NCI-H2196 (cell line): ENCODE measurements around the gene ZNF705A.
A peak's percentile ranks its signal among the peaks of the same experiment; 100 is the strongest.
"Not testable (repeated sequence)": the region's sequence is repeated elsewhere in the genome, so short reads cannot be mapped to it uniquely, and the experiment has no call there.

Experiments used
- DNase-seq: peaks from one replicate; lab custom pipeline; 2025; ENCODE audit not compliant: unreplicated experiment; lab: John Stamatoyannopoulos, UW

The ZNF705A gene

GRCh38 chr12:8156845-8157244 is at the start of gene ZNF705A:
Gene ZNF705A, plus strand, starts transcription at chr12:8157015. Its CDS starts 15,611 bp downstream, at chr12:8172626.
- DNase-seq, result no peak

GRCh38 chr12:8108808-8109398 is 47.9 kb upstream of the ZNF705A start:
- DNase-seq, result peak; percentile 41

- DNase-seq, result not testable (repeated sequence)
Measured at GRCh38 chr12:8113117-8113516, 43.7 kb upstream of the ZNF705A start.

- DNase-seq, result no peak
Measured at GRCh38 chr12:8120072-8120713, 36.6 kb upstream of the ZNF705A start.

GRCh38 chr12:8123124-8123912 is 33.5 kb upstream of the ZNF705A start, which contains the start of gene CLEC4A:
Gene CLEC4A, plus strand, starts transcription at chr12:8123617. Its CDS starts 262 bp downstream, at chr12:8123879.
- no peak for DNase-seq

- no peak for DNase-seq
Measured at GRCh38 chr12:8127138-8127537, 29.7 kb upstream of the ZNF705A start.

DNA sequence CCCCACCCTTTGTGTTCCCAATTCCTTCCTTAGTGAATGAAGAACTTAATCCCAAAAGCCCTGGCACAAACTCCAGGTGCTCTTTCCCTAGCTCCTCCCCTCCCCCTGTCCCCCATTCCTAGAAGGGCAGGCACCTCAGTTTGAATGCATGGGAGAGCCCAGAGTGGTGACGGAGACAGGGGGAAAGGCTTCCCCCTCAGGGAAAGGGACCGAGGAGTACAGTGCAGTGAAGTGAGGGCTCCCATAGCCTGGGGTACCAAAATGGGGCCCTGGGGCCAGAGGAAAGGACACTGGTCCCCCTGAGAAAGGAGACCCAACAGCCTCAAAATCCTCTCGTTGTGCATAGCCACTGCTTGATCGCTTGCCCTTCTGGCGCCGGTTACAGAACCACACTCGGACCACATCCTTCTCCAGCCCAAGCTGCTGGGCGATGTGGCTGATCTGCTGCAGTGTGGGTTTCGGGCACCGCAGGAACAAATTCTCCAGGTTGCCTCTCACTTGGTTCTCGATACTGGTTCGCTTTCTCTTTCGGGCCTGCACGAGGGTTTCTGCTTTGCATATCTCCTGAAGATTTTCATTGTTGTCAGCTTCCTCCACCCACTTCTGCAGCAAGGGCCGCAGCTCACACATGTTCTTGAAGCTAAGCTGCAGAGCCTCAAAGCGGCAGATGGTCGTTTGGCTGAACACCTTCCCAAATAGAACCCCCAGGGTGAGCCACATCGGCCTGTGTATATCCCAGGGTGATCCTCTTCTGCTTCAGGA is 23.0 kb upstream of the ZNF705A start:
- not testable (repeated sequence) for DNase-seq

GRCh38 chr12:8134398-8134930 is 22.4 kb upstream of the ZNF705A start:
- DNase-seq, result not testable (repeated sequence)

DNA sequence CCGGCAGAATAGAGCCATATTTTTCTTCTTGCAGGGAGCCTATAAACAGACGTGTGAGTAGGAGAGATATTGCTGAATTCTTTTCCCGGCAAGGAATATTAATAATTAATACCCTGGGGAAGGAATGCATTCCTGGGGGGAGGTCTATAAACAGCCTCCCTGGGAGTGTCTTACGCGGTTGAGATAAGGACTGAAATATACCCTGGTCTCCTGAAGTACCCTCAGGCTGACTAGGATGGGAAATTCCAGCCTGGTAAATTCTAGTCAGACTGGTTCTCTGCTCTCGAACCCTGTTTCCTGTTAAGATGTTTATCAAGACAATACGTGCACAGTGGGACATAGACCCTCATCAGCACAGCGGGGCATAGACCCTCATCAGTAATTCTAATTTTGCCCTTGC is 15.2 kb upstream of the ZNF705A start:
- DNase-seq, result not testable (repeated sequence)

DNA sequence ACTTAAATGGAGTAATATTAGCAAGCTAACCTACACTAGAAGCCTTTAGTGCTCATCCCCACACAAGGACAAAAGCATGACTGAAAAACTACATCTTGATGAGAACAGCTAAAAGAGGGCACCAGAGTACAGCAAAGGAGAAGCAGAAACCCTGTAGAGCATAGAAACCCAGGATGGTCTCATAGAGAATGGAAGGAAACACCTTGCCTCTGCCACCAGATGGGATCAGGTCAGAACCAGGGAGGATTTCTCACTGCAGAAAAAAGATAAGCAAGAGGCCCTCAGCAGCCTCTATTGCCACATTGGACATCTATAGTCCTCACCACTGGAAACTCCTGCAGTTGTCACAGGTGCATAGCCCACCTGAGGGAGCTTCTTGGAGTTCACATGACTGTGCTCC is 13.6 kb upstream of the ZNF705A start:
- no peak for DNase-seq

DNA sequence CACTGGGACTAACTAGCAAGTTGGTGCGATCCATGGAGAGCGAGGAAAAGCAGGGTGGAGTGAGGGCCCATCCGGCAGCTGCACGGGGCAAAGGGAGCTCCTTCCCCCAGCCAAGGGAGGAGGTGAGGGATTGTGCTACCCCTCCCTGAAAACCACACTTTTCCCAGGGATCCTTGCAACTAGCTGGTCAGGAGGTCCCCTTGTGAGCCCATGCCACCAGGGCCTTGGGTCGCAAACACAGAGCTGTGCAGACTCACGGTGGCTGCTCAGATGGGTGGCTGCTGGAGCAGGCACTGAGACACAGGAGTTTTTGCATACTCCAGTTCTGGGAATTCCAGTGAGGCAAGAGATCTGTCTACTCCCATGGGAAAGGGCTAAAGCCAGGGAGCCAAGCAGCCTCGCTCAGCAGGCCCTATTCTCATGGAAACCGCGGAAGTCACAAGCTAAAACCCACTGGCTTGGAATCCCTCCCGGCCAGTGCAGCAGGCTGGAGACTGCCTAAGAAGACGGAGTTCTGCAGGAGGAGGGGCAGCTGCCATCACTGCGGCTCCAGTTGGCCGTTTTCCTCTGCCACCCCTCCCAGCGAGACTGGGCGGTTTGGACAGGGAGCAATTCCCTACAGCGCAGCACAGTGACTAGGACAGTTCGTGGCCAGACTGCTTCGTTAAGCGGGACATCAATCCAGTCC is 10.9 kb upstream of the ZNF705A start:
- no peak for DNase-seq

- DNase-seq, result no peak
Measured at GRCh38 chr12:8146442-8146771, 10.4 kb upstream of the ZNF705A start.

DNA sequence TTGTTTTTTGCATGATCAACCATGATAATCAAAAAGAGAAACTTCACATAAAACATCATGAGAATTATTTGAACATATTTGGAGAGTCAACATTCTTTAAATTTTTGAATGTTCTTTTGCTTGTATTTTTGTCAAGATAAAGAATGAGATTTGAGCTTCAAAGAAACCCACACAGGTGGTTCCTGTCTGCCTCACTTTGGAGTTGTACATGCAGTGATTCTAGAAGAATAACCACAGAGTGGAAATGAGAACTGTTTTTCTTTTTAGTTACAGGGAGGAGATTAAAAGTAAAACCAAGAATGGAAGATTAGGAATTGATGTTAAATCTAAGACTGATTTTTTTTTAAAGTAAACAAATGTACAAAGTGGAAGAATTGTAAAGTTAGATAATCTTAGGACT is 2.3 kb upstream of the ZNF705A start:
- no peak for DNase-seq

- no peak for DNase-seq
Measured at GRCh38 chr12:8156416-8156815, 399 bp upstream of the ZNF705A start.

DNA sequence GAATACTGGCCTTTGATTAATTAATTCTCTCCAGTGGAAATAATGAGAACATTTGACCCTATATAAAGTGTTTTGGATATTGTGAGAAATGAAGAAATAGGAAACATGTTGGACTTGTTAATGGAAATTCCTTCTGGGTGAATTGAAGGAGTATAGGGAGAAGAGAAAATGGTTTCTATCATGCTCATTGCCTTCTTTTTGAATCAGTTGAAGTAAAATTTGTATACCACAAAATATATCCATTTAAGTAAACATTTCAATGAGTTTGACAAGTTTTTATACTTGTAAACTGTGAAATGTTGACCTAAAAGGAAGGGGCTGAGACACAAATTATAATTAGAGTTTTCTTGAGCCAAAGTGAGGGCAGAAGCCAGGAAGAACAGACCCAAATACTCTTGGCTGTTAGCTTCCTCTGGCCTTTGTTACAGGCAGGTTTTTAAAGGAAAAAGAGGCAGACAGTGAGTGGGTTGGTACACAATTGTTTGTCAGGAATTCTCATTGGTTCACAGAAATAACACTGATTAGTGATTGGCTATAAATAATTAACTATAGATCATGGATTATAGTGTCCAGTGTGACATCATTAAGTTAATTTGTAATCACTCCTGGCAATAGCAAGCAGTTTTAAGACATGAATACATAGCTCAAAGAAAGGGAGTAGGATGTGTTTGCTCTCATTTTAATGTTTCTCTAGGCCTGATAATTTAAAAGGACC is 826 bp downstream of the ZNF705A start:
- DNase-seq, result no peak

DNA sequence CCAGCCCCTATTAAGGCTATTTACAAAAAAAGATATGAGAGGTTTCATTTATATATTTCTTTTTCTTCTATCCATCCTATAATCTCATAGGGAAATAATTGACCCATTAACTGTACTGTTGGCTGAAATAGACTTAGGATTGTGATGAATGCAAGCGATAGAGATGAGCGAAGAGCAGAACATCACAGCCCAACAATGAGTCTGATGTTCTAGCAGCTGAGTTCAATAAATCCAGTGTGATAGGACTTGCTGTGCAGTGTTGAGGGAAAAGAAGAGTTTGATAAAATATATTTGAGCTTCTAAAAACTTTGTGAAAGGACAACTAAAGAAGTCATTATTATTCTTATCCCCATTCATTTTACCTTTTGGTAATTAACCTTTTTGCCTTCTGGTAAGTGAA is 16.1 kb downstream of the ZNF705A start:
- not testable (repeated sequence) for DNase-seq

DNA sequence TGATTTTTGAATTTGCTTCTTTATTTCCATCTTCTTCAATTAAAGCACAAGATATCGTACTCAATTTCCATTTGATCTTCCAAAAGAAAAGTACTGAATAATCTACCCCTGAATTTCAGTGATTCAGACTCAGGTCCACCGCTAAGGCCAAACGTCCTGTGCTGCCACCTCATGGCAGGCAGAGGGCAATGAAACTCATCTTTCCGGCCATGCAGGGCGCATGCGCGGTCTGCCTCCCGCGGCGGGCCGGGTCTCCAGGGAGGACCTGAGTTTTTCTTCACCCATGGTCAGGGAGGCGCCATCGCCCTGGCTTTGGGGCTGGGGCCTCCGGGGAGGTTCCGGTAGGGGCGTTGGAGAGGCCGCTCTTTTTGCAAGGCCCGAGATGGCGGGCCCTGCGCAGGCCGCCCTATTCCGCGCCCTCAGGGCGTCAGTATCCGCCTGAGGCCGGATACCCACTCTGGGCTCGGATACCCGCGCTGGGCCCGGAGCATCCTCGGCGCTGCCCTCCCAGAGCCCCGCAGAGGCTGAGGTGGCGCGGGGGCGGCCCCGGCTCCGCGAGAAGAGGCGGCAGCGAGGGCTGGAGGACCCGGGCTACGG is 23.3 kb downstream of the ZNF705A start:
- not testable (repeated sequence) for DNase-seq

DNA sequence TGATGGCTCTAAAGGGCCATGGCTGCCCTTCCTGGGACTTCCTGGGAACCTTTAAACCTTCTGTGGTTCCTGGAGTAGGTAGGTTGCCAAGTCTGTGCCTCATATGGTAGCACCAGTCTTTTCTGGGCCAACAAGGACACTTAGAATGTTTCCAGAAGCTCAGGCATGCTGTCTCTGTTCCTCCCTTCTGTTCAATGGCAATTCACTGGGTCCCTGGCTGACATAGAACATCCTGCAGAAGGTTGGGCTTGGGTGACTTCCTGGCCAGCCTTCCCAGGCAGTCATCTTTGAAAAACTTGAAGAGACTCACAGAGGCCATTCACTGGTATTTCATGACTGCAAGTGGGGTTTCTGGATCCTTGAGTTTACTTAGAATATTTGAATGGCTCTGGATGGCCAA is 24.5 kb downstream of the ZNF705A start:
- not testable (repeated sequence) for DNase-seq

- not testable (repeated sequence) for DNase-seq
Measured at GRCh38 chr12:8182923-8183322, 26.1 kb downstream of the ZNF705A start.
